Gastrocnemius medialis (tissue), 4 donors: ENCODE data around the gene FGF1.

ENCODE experiments used
- CTCF ChIP-seq, 5 experiments: fragments of 450-650 bp in 3 of 5; fragments of 200-600 bp in 2 of 5; sonication (generic) in 2 of 5; IDR thresholded peaks in 4 of 5; conservative IDR thresholded peaks in 1 of 5; 1 replicate in 4 of 5; 2 replicates in 1 of 5; pipeline ENCODE4 v1.5.1; 2016 to 2019; ENCODE audit warnings: antibody characterized with exemption in 5 of 5, mild to moderate bottlenecking in 3 of 5, moderate library complexity in 3 of 5
- POLR2A ChIP-seq, 2 donors: fragments of 450-650 bp; IDR thresholded peaks; one replicate each; pipeline ENCODE4 v1.6.1; 2017; ENCODE audit warnings: antibody characterized with exemption in 2 of 2, mild to moderate bottlenecking in 2 of 2, moderate library complexity in 2 of 2

GRCh38 chr5:142722896-142723295 lies 37.0 kb upstream of the FGF1 start:
- TF ChIP-seq CTCF (IDR thresholded peaks at IDR 0.05 in 4 of 5, conservative IDR thresholded peaks at IDR 0.05 in 1 of 5) (no peak), POLR2A (IDR thresholded peaks at IDR 0.05) (no peak)
